OCI-LY3 (cell line): Measurements from ENCODE around the gene LAMA3.

ENCODE experiments used
- CTCF ChIP-seq: fragments of 200-600, 300-600 bp; sonication (generic); IDR thresholded peaks from 2 replicates; pipeline ENCODE4 v1.5.1; 2014; ENCODE audit warnings: antibody characterized with exemption, low read length, low read depth
- EZH2phosphoT487 ChIP-seq: fragments of 200-600 bp; shearing (Covaris generic); IDR thresholded peaks from 2 replicates; pipeline ENCODE4 v1.6.1; 2018; ENCODE audit warnings: antibody characterized with exemption, mixed run types, low read depth

- TF ChIP-seq CTCF (no peak), EZH2phosphoT487 (no peak)
Measured at GRCh38 chr18:23861805-23862470, 172.7 kb downstream of the LAMA3 start.
